Progenitor cell of endocrine pancreas (in vitro differentiated cells): ENCODE measurements around the gene SERP1. TPM values are rescaled to one million over a fixed set of nuclear protein-coding genes. Genes with fewer than 3 reads are reported as not detected.
A peak's percentile ranks its signal among the peaks of the same experiment; 100 is the strongest.

Experiments used
- DNase-seq: peaks from one replicate; pipeline ENCODE4 v3.0.0; 2021; ENCODE audit warnings: low spot score; ENCODE audit not compliant: unreplicated experiment
- H3K27ac Mint-ChIP-seq: 2 replicates; pipeline ENCODE4 v1.8.0; 2021; ENCODE audit warnings: mild to moderate bottlenecking, moderate library complexity, mixed read lengths
- H3K27me3 Mint-ChIP-seq: 2 replicates; pipeline ENCODE4 v1.8.0; 2021; ENCODE audit warnings: mixed read lengths
- H3K36me3 Mint-ChIP-seq: 2 replicates; pipeline ENCODE4 v1.8.0; 2022; ENCODE audit warnings: mixed read lengths; ENCODE audit not compliant: insufficient read depth
- H3K4me1 Mint-ChIP-seq: 2 replicates; pipeline ENCODE4 v1.8.0; 2021; ENCODE audit warnings: low read depth, mixed read lengths
- H3K4me3 Mint-ChIP-seq: 2 replicates; pipeline ENCODE4 v1.8.0; 2021; ENCODE audit warnings: low read depth, mild to moderate bottlenecking, moderate library complexity, mixed read lengths
- H3K9me3 Mint-ChIP-seq: 2 replicates; pipeline ENCODE4 v1.8.0; 2021; ENCODE audit warnings: low read depth, mixed read lengths
- CTCF ChIP-seq: fragments of 200-600 bp; sonication (generic); IDR thresholded peaks from one replicate; pipeline ENCODE4 v1.5.0; 2021; ENCODE audit warnings: antibody characterized with exemption, mild to moderate bottlenecking; ENCODE audit not compliant: unreplicated experiment
- long read RNA-seq: library from polyadenylated mRNA; unstranded; transcript quantifications from one replicate; pipeline ENCODE4 v2.0.0, GENCODE V29; 2020
- total RNA-seq: library from RNA; stranded (reverse); gene quantifications from 2 replicates; pipeline ENCODE4 v1.2.1, GENCODE V29; 2021

Gene SERP1
- 94.9 and 97.7 TPM in 2 replicates for total RNA-seq
- long read RNA-seq, transcript SERP1-201 (3 exons, 3,171 nt), result major isoform, 448 of 497 reads
- long read RNA-seq, transcript SERP1-206 (2 exons, 1,596 nt), result minor isoform, 9 of 497 reads
- long read RNA-seq, partial matches to known transcripts, result 1 of 497 reads
- long read RNA-seq, other reads (novel, unspliced or antisense), result 36 of 497 reads

GRCh38 chr3:150546226-150547044, at the start of gene SERP1, which contains the start of gene EIF2A:
TSS of gene SERP1 (minus strand) at chr3:150546496. CDS start at chr3:150546135, 361 bp downstream.
TSS of gene EIF2A (plus strand) at chr3:150546787. CDS start at chr3:150546803, 16 bp downstream.
- Mint-ChIP-seq H3K4me1 (peaks cover 17% of the 10 kb centered on the region), H3K4me3 (peak within 1 kb of the TSS; percentile 90), H3K36me3 (no peaks in the 10 kb centered on the region), H3K9me3 (no peaks in the 10 kb centered on the region), H3K27me3 (no peaks in the 10 kb centered on the region), H3K27ac (peak within 1 kb of the TSS; percentile 99)
- no peak for TF ChIP-seq CTCF
- peak; percentile 97 for DNase-seq

- TF ChIP-seq CTCF, result no peak
- Mint-ChIP-seq H3K27ac (no peak overlapping the region), H3K4me3 (no peak overlapping the region), H3K36me3 (peaks cover 2% of the 10 kb centered on the region), H3K27me3 (no peaks in the 10 kb centered on the region), H3K4me1 (no peaks in the 10 kb centered on the region), H3K9me3 (no peaks in the 10 kb centered on the region)
- DNase-seq, result no peak
These were observed 47.9 kb upstream of the SERP1 start for GRCh38 chr3:150594150-150594549.

GRCh38 chr3:150589759-150590158, 43.5 kb upstream of the SERP1 start:
- no peaks in the 10 kb centered on the region for H3K4me1 Mint-ChIP-seq
- H3K4me3 Mint-ChIP-seq, result no peak overlapping the region
- H3K27ac Mint-ChIP-seq, result no peak overlapping the region
- DNase-seq, result no peak
- TF ChIP-seq CTCF, result no peak
- peaks cover 9% of the 10 kb centered on the region for H3K36me3 Mint-ChIP-seq
- H3K27me3 Mint-ChIP-seq, result no peaks in the 10 kb centered on the region
- H3K9me3 Mint-ChIP-seq, result no peaks in the 10 kb centered on the region

GRCh38 chr3:150588027-150588830, 41.9 kb upstream of the SERP1 start:
- H3K4me3 Mint-ChIP-seq, result no peak overlapping the region
- DNase-seq, result no peak
- no peaks in the 10 kb centered on the region for H3K27me3 Mint-ChIP-seq
- no peak for TF ChIP-seq CTCF
- H3K27ac Mint-ChIP-seq, result peak overlapping the region; percentile 42
- no peaks in the 10 kb centered on the region for H3K4me1 Mint-ChIP-seq
- H3K36me3 Mint-ChIP-seq, result peaks cover 9% of the 10 kb centered on the region
- H3K9me3 Mint-ChIP-seq, result no peaks in the 10 kb centered on the region

GRCh38 chr3:150583028-150583427, 36.7 kb upstream of the SERP1 start:
- Mint-ChIP-seq H3K27me3 (no peaks in the 10 kb centered on the region), H3K9me3 (no peaks in the 10 kb centered on the region), H3K27ac (no peak overlapping the region), H3K4me3 (no peak overlapping the region), H3K4me1 (peaks cover 5% of the 10 kb centered on the region), H3K36me3 (peaks cover 16% of the 10 kb centered on the region)
- no peak for DNase-seq
- no peak for TF ChIP-seq CTCF
